Progenitor cell of endocrine pancreas (in vitro differentiated cells): Measurements from ENCODE around the gene ZFYVE27. TPM values are rescaled to one million over a fixed set of nuclear protein-coding genes. Genes with fewer than 3 reads are reported as not detected.

Source experiments
- DNase-seq: peaks from one replicate; pipeline ENCODE4 v3.0.0; 2021; ENCODE audit warnings: low spot score; ENCODE audit not compliant: unreplicated experiment
- H3K27ac Mint-ChIP-seq: 2 replicates; pipeline ENCODE4 v1.8.0; 2021; ENCODE audit warnings: mild to moderate bottlenecking, moderate library complexity, mixed read lengths
- H3K27me3 Mint-ChIP-seq: 2 replicates; pipeline ENCODE4 v1.8.0; 2021; ENCODE audit warnings: mixed read lengths
- H3K36me3 Mint-ChIP-seq: 2 replicates; pipeline ENCODE4 v1.8.0; 2022; ENCODE audit warnings: mixed read lengths; ENCODE audit not compliant: insufficient read depth
- H3K4me1 Mint-ChIP-seq: 2 replicates; pipeline ENCODE4 v1.8.0; 2021; ENCODE audit warnings: low read depth, mixed read lengths
- H3K4me3 Mint-ChIP-seq: 2 replicates; pipeline ENCODE4 v1.8.0; 2021; ENCODE audit warnings: low read depth, mild to moderate bottlenecking, moderate library complexity, mixed read lengths
- H3K9me3 Mint-ChIP-seq: 2 replicates; pipeline ENCODE4 v1.8.0; 2021; ENCODE audit warnings: low read depth, mixed read lengths
- total RNA-seq: library from RNA; stranded (reverse); gene quantifications from 2 replicates; pipeline ENCODE4 v1.2.1, GENCODE V29; 2021
- TF ChIP-seq, protein P1 (sequence below): fragments of 200-600 bp; sonication (generic); IDR thresholded peaks from one replicate; pipeline ENCODE4 v1.5.0; 2021; ENCODE audit warnings: antibody characterized with exemption, mild to moderate bottlenecking; ENCODE audit not compliant: unreplicated experiment

Gene ZFYVE27
- total RNA-seq, 1 donor from 2014 or later: 43.4 TPM

DNA sequence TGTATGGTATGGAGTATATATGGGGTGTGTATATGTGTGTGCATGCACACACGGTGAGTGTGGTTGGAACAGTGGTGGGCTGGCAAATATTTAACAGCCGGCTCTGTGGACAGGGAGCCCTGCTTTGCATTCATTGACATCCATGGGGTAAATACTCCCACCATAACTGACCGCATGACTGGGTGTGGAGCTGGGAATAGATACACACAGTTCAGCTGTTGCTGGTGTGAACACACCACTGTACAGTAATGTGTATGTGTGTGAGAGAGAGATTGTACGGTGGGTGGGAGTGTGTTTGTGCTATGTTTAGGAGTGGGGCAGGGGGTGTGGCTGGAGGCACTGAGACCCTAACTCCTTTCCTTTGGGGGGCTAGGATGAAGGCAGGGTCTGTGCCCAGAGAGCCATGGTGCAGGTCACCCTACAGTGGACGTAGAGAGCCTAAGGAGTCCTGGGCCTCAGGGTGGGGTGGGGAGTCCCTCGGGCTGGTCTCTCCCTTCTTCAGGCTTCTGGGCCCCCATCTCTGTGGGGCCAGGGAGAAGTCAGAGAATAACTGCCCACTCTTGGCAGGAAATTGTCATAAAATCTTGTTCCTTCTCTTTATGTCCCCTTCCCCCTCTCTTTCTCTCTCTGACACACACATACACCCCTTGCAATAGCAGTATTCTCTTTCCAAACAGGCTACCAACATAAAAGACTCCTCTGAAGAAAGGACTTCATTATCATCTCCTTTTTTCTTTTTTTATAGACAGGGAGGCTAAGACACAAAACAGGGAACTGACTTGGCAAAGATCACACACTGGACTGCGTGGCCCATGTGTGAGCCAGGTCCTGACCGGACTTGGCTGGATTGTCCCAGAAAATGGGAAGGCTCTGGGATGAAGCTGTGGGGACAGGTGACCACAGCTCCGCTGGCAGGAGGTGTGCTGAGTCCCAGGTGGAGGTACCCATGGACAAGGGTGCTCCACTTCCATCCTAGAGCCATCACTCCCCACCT is 31.7 kb downstream of the ZFYVE27 start:
- H3K27me3 Mint-ChIP-seq: peaks cover 20% of the 10 kb centered on the region
- TF ChIP-seq, protein P1, sequence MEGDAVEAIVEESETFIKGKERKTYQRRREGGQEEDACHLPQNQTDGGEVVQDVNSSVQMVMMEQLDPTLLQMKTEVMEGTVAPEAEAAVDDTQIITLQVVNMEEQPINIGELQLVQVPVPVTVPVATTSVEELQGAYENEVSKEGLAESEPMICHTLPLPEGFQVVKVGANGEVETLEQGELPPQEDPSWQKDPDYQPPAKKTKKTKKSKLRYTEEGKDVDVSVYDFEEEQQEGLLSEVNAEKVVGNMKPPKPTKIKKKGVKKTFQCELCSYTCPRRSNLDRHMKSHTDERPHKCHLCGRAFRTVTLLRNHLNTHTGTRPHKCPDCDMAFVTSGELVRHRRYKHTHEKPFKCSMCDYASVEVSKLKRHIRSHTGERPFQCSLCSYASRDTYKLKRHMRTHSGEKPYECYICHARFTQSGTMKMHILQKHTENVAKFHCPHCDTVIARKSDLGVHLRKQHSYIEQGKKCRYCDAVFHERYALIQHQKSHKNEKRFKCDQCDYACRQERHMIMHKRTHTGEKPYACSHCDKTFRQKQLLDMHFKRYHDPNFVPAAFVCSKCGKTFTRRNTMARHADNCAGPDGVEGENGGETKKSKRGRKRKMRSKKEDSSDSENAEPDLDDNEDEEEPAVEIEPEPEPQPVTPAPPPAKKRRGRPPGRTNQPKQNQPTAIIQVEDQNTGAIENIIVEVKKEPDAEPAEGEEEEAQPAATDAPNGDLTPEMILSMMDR: no peak
- no peak overlapping the region for H3K27ac Mint-ChIP-seq
- DNase-seq: no peak
- no peak overlapping the region for H3K4me3 Mint-ChIP-seq
- no peaks in the 10 kb centered on the region for H3K9me3 Mint-ChIP-seq
- H3K36me3 Mint-ChIP-seq: peaks cover 12% of the 10 kb centered on the region
- H3K4me1 Mint-ChIP-seq: peaks cover 40% of the 10 kb centered on the region

DNA sequence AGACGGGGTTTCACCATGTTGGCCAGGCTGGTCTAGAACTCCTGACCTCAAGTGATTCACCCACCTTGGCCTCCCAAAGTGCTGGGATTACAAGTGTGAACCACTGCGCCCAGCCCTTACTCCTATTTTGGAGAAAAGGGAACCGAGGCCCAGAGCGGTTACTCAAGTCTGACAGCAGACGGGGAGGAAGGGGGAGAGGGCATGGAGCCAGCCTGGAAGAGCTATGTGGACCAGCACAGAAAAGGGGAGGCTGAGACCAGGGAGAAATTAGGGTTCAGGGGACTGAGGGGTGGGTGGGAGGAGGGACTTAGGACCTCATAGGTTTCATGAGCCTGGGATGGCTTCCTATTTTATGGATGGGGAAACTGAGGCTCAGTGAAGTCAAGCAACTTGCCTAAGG is 33.3 kb downstream of the ZFYVE27 start:
- Mint-ChIP-seq H3K4me3 (peak overlapping the region; percentile 83), H3K27ac (no peak overlapping the region), H3K9me3 (no peaks in the 10 kb centered on the region), H3K4me1 (peaks cover 30% of the 10 kb centered on the region), H3K36me3 (peaks cover 12% of the 10 kb centered on the region), H3K27me3 (peaks cover 20% of the 10 kb centered on the region)
- TF ChIP-seq, protein P1: no peak
- no peak for DNase-seq

DNA sequence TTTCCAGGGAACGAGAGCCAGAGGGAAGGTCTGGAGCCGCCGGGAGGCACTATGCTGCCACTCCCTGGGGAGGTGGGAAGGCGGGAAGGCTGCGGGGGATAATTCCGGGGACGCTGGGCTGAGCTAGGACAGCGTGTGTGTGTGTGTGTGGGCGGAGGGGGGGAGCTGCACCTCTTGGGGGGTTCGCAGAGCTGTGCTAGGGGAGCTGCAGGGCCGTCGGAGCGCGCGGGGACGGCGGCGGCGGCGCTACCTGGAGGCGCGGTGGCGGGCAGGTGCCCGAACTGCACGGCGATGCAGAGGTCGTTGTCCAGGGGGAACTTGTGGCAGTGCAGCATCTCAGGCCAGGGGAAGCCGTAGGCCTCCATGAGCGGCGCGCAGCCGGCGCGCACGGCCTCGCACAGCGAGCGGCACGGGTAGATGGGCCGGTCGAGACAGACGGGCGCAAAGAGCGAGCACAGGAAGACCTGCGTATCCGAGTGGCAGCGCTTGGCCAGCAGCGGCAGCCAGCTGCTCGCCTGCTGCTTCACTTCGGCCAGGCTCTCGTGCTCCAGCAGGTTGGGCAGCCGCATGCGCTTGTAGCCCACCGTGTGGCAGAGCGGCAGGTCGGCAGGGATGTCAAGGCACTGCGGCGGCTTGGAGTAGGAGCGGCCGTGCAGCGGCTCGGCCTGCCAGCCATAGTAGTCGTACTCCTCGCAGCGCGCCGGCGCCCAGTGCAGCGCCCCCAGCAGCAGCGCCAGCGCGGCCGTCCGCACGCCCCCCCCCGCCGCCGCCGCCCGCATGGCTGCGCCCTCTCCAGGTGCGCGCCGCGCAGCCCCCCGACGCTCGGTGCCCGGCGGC is 34.3 kb downstream of the ZFYVE27 start:
- Mint-ChIP-seq H3K4me3 (peak overlapping the region; percentile 83), H3K27me3 (peaks cover 20% of the 10 kb centered on the region), H3K4me1 (peaks cover 31% of the 10 kb centered on the region), H3K9me3 (no peaks in the 10 kb centered on the region), H3K36me3 (peaks cover 12% of the 10 kb centered on the region), H3K27ac (peak overlapping the region; percentile 83)
- TF ChIP-seq, protein P1: peak; percentile 25
- peak; percentile 48 for DNase-seq

DNA sequence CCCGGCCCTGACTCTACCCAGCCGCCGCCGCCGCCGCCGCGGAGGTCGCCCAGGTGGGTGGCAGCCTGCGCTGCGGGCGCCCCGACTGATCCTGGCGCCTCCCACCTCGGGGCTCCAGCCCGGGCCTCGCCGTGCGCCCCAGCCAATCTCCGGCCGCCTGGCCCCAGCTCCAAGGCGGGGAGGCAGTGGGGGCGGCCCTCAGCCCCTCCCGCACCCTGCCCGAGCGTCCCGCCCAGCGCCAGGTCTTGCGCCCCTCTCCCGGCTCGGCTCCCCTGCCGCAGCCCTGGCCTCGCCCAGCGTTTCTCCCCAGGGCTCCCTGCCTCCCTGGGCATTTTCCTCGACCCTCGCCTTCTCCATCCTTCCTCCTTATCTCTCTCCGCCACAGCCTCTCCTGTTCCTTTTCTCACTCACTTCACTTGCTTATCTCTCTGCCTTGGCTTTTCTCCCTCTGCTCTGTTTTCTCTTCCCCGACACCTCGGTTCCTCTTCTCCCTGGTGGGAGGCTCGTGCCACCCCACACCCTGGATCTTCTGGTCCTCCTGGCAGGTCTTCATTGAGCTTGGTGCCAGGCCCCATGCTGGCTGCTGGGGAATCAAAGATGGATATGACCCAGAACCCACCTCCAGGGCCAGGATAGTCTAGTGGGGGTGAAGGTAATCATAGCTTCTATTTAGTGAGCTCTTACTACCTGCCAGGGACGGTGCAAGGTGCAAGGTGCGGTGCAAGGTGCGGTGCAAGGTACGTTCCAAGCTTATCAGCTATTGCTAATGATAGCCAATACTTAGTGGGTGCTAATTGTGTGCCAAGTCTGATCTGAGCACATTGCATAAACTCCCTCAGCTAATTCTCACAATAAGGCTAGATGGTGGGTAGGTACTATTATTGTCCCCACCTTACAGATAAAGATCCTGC is 35.2 kb downstream of the ZFYVE27 start, which contains the start of gene SFRP5:
SFRP5 (minus strand) TSS at position 87 of the 911 bp plus-strand sequence. CDS start 166 bp downstream, outside the sequence.
- TF ChIP-seq, protein P1: no peak
- Mint-ChIP-seq H3K4me1 (peaks cover 33% of the 10 kb centered on the region), H3K36me3 (peaks cover 12% of the 10 kb centered on the region), H3K27ac (peak within 1 kb of the TSS; percentile 90), H3K9me3 (no peaks in the 10 kb centered on the region), H3K27me3 (peaks cover 20% of the 10 kb centered on the region), H3K4me3 (peak within 1 kb of the TSS; percentile 89)
- DNase-seq: no peak
